ENCODE measurements around the gene HES5. TPM values are rescaled to one million over a fixed set of nuclear protein-coding genes. Genes with fewer than 3 reads are reported as not detected.
"Not testable (repeated sequence)": the region's sequence is repeated elsewhere in the genome, so short reads cannot be mapped to it uniquely, and the experiment has no call there.

The HES5 gene
- total RNA-seq, 1 experiment from 2014 or later: not detected

DNA sequence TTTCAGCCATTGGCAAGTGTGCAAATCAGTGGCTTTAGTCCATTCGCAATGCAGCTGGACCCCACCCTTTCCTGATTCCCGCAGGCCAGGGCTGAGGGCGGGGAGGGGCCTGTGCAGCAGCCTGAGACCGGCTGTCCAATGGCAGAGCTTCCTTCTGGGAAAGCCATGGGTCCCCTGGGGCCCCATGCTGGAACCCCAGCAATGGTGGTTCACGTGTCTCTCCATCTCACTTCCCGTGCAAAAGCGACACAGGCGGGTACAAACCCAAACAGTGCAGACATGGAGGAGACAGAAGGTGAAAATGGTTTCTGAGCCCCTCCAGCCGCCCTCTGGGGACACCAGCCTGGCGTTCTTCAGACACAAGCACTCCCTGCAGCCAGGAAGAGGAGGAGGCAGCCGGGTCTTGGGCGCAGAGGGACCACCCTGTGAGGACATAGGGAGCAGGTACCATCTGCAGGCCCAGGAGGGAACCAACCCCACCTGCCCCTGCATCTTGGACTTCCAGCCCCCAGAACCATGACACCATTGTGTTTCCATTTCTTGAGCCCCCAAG, 20.3 kb upstream of the HES5 start:
- H3K9ac ChIP-seq (ENCODE audit: extremely low read depth, insufficient read length, low read length); H3K27ac Mint-ChIP-seq; H3K23ac ChIP-seq (ENCODE audit: insufficient read length, low read depth, low read length); H2BK5ac ChIP-seq (ENCODE audit: insufficient read length, low read length); H2AK5ac ChIP-seq (ENCODE audit: insufficient read length, low read length); H3K79me2 ChIP-seq (ENCODE audit: insufficient read depth, low read length); H3K27ac ChIP-seq (ENCODE audit: insufficient read length, low read depth, low read length); H3K14ac ChIP-seq (ENCODE audit: insufficient read depth, low read length); H3K27me3 ChIP-seq (ENCODE audit: insufficient read depth, low read length); H2BK20ac ChIP-seq (ENCODE audit: low read depth, low read length, poor library complexity, severe bottlenecking); H2BK120ac ChIP-seq (ENCODE audit: low read depth, low read length, poor library complexity, severe bottlenecking); H3K27me3 Mint-ChIP-seq (ENCODE audit: low read depth); H4K5ac ChIP-seq (ENCODE audit: insufficient read length, low read depth, low read length); H3K56ac ChIP-seq (ENCODE audit: insufficient read length, low read depth, low read length); H3K4me3 Mint-ChIP-seq; DNase-seq; H2AFZ ChIP-seq (ENCODE audit: low read length); H4K8ac ChIP-seq (replicated peaks; ENCODE audit: insufficient read length, low read depth, low read length); H3K79me1 ChIP-seq (ENCODE audit: insufficient read depth, low read depth, low read length, poor library complexity, severe bottlenecking); H3K4me2 ChIP-seq (ENCODE audit: insufficient read depth, insufficient read length, low read length); H4K91ac ChIP-seq (ENCODE audit: insufficient read length, low read depth, low read length); H3T11ph ChIP-seq (ENCODE audit: low read length); H2BK15ac ChIP-seq (ENCODE audit: low read depth, low read length); H3K18ac ChIP-seq (ENCODE audit: insufficient read length, low read depth, low read length); H2BK12ac ChIP-seq (ENCODE audit: insufficient read length, low read depth, low read length); H4K20me1 ChIP-seq (ENCODE audit: control insufficient read depth, insufficient read depth, insufficient read length); H3K9me3 ChIP-seq (ENCODE audit: control insufficient read depth, low read depth, low read length); H3K36me3 Mint-ChIP-seq (ENCODE audit: insufficient read depth in 1 of 3, low read depth in 3 of 3); H3K9me3 Mint-ChIP-seq; H3K4me1 ChIP-seq (ENCODE audit: insufficient read depth, low read length); H3K4ac ChIP-seq (ENCODE audit: low read depth, low read length): not testable (repeated sequence)
- peaks cover 12% of the 10 kb centered on the region for H3K23me2 ChIP-seq (ENCODE audit: insufficient read length, low read depth, low read length, poor library complexity, severe bottlenecking)
- no CpG with 5 or more reads among the region's 12 CpGs for WGBS (ENCODE audit: extremely low coverage, insufficient read length, low lambda C conversion rate)
- H3K4me1 Mint-ChIP-seq: peaks cover 7 to 14% of the 10 kb centered on the region in 2 experiments

DNA sequence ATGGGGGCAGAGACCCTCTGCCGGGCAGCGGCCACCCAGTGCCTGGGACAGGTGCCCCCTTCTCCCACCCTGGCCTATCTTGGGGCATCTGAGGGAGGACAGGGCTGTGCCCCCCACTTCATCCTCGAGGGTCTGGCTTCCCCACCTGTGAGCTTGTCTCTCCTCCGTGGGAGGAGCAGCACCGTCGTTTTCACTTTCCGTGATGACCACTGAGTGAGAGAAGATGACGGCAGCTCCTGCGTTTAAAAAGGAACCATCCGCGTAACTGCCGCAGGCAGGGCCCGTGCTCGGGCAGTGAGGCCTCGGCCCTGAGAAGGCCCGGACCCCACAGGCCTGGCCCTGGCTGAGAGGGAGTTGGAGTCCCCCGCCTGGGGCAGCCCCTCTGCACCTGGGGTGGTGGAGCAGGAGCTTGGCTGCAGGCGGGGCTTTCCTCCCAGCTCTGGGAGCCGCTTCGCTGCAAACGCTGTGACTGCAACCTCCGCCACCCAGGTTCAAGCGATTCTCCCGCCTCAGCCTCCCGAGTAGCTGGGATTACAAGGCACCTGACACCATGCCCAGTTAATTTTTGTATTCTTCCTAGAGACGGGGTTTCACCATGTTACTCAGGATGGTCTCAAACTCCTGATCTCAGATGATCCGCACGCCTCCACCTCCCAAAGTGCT, 19.4 kb upstream of the HES5 start:
- not testable (repeated sequence) for H3K27ac Mint-ChIP-seq; H2BK12ac ChIP-seq (ENCODE audit: insufficient read length, low read depth, low read length); H3K4me1 ChIP-seq (ENCODE audit: insufficient read depth, low read length); H3K9me3 Mint-ChIP-seq; H4K20me1 ChIP-seq (ENCODE audit: control insufficient read depth, insufficient read depth, insufficient read length); H3K56ac ChIP-seq (ENCODE audit: insufficient read length, low read depth, low read length); H2BK20ac ChIP-seq (ENCODE audit: low read depth, low read length, poor library complexity, severe bottlenecking); H2BK5ac ChIP-seq (ENCODE audit: insufficient read length, low read length); H2AFZ ChIP-seq (ENCODE audit: low read length); H4K91ac ChIP-seq (ENCODE audit: insufficient read length, low read depth, low read length); H3K9ac ChIP-seq (ENCODE audit: extremely low read depth, insufficient read length, low read length); H3K36me3 Mint-ChIP-seq (ENCODE audit: insufficient read depth in 1 of 3, low read depth in 3 of 3); H3K4ac ChIP-seq (ENCODE audit: low read depth, low read length); H2BK120ac ChIP-seq (ENCODE audit: low read depth, low read length, poor library complexity, severe bottlenecking); H3K18ac ChIP-seq (ENCODE audit: insufficient read length, low read depth, low read length); H3K4me2 ChIP-seq (ENCODE audit: insufficient read depth, insufficient read length, low read length); H3T11ph ChIP-seq (ENCODE audit: low read length); H4K8ac ChIP-seq (replicated peaks; ENCODE audit: insufficient read length, low read depth, low read length); H3K27me3 Mint-ChIP-seq (ENCODE audit: low read depth); H3K27me3 ChIP-seq (ENCODE audit: insufficient read depth, low read length); H3K14ac ChIP-seq (ENCODE audit: insufficient read depth, low read length); H3K27ac ChIP-seq (ENCODE audit: insufficient read length, low read depth, low read length); H3K79me1 ChIP-seq (ENCODE audit: insufficient read depth, low read depth, low read length, poor library complexity, severe bottlenecking); H4K5ac ChIP-seq (ENCODE audit: insufficient read length, low read depth, low read length); H3K79me2 ChIP-seq (ENCODE audit: insufficient read depth, low read length); H2AK5ac ChIP-seq (ENCODE audit: insufficient read length, low read length); H2BK15ac ChIP-seq (ENCODE audit: low read depth, low read length); H3K23ac ChIP-seq (ENCODE audit: insufficient read length, low read depth, low read length); H3K9me3 ChIP-seq (ENCODE audit: control insufficient read depth, low read depth, low read length); DNase-seq
- WGBS (ENCODE audit: extremely low coverage, insufficient read length, low lambda C conversion rate): no CpG with 5 or more reads among the region's 28 CpGs
- H3K4me1 Mint-ChIP-seq: peaks cover 10 to 22% of the 10 kb centered on the region in 2 experiments
- H3K23me2 ChIP-seq (ENCODE audit: insufficient read length, low read depth, low read length, poor library complexity, severe bottlenecking): peaks cover 12% of the 10 kb centered on the region
- peak overlapping the region in 1 of 2 experiments; percentile 35; a peak in 1 of 5 replicates for H3K4me3 Mint-ChIP-seq
